Measurements from ENCODE around the gene FAM209A.
"Not testable (repeated sequence)": the region's sequence is repeated elsewhere in the genome, so short reads cannot be mapped to it uniquely, and the experiment has no call there.

Gene FAM209A

GRCh38 chr20:56540415-56540814 is 15.9 kb downstream of the FAM209A start:
- DNase-seq (ENCODE audit: low spot score): no peak

- DNase-seq (ENCODE audit: low spot score): no peak
Observed at GRCh38 chr20:56542489-56543030, 18.0 kb downstream of the FAM209A start.

GRCh38 chr20:56551571-56551970 is 27.0 kb downstream of the FAM209A start:
- DNase-seq (ENCODE audit: low spot score): no peak

GRCh38 chr20:56552911-56553629 is 28.5 kb downstream of the FAM209A start:
- DNase-seq (ENCODE audit: low spot score): no peak

- DNase-seq (ENCODE audit: low spot score): no peak
Observed at GRCh38 chr20:56554869-56555268, 30.3 kb downstream of the FAM209A start.

- DNase-seq (ENCODE audit: low spot score): no peak
Observed at GRCh38 chr20:56558968-56559367, 34.4 kb downstream of the FAM209A start.

GRCh38 chr20:56564526-56564925 is 40.0 kb downstream of the FAM209A start:
- not testable (repeated sequence) for DNase-seq (ENCODE audit: low spot score)

- DNase-seq (ENCODE audit: low spot score): no peak
Observed at GRCh38 chr20:56565511-56565910, 41.0 kb downstream of the FAM209A start.

- peak; percentile 15 for DNase-seq (ENCODE audit: low spot score)
Observed at GRCh38 chr20:56566621-56567020, 42.1 kb downstream of the FAM209A start.

- DNase-seq (ENCODE audit: low spot score): no peak
Observed at GRCh38 chr20:56570832-56571231, 46.3 kb downstream of the FAM209A start.

GRCh38 chr20:56572172-56572571 is 47.6 kb downstream of the FAM209A start:
- DNase-seq (ENCODE audit: low spot score): no peak

GRCh38 chr20:56573986-56574385 is 49.4 kb downstream of the FAM209A start:
- DNase-seq (ENCODE audit: low spot score): no peak

GRCh38 chr20:56574531-56575142 is 50.1 kb downstream of the FAM209A start:
- DNase-seq (ENCODE audit: low spot score): no peak

- DNase-seq (ENCODE audit: low spot score): no peak
Observed at GRCh38 chr20:56575157-56575556, 50.6 kb downstream of the FAM209A start.
